ENCODE data around the gene ARMCX4. TPM values are rescaled to one million over a fixed set of nuclear protein-coding genes. Genes with fewer than 3 reads are reported as not detected.

ARMCX4 gene
- total RNA-seq, 1 donor from 2014 or later, result 4.6 TPM

Other genes starting within 250 kb of the ARMCX4 start
- gene TAF7L, start 194.1 kb upstream of the ARMCX4 start, total RNA-seq, result 0.88 and 1.2 TPM in 2 replicates
- 4.8 and 5.7 TPM in 2 replicates for gene TIMM8A, start 136.7 kb upstream of the ARMCX4 start, total RNA-seq
- 0.07 TPM in 1 of 2 replicates, not detected in the other for gene BTK, start 99.3 kb upstream of the ARMCX4 start, total RNA-seq
- gene RPL36A, start 94.4 kb upstream of the ARMCX4 start, total RNA-seq, result 735 and 865 TPM in 2 replicates
- gene GLA, start 77.5 kb upstream of the ARMCX4 start, total RNA-seq, result 25.8 and 36.7 TPM in 2 replicates
- 102 and 106 TPM in 2 replicates for gene HNRNPH2, start 77.2 kb upstream of the ARMCX4 start, total RNA-seq
- 30.7 and 42.7 TPM in 2 replicates for gene ARMCX1, start 65.1 kb downstream of the ARMCX4 start, total RNA-seq
- gene ARMCX6, start 132.5 kb downstream of the ARMCX4 start, total RNA-seq, result 37.3 and 40.6 TPM in 2 replicates
- 52.6 and 56.3 TPM in 2 replicates for gene ARMCX3, start 137.7 kb downstream of the ARMCX4 start, total RNA-seq
- 44.7 and 52.7 TPM in 2 replicates for gene ARMCX2, start 174.4 kb downstream of the ARMCX4 start, total RNA-seq

Measured in pulmonary artery endothelial cell (primary cell).